Stomach (tissue), 4 donors: Measurements from ENCODE around the gene C10orf105.

Experiments used
- EP300 ChIP-seq: sonication (generic); formaldehyde crosslinking; IDR thresholded peaks from one replicate; pipeline ENCODE4 v1.6.1; 2017; ENCODE audit warnings: antibody characterized with exemption
- POLR2A ChIP-seq, 4 donors: fragments of 450-650 bp; IDR thresholded peaks; one replicate each; pipeline ENCODE4 v1.6.1; 2016; ENCODE audit warnings: antibody characterized with exemption in 4 of 4, control low read depth in 2 of 4, mild to moderate bottlenecking in 1 of 4, moderate library complexity in 1 of 4

GRCh38 chr10:71717056-71717455 is 2.5 kb downstream of the C10orf105 start:
- no peak for TF ChIP-seq EP300
- TF ChIP-seq POLR2A (IDR thresholded peaks at IDR 0.05), result no peak
